Measurements from ENCODE around the gene SPSB1. TPM values are rescaled to one million over a fixed set of nuclear protein-coding genes. Genes with fewer than 3 reads are reported as not detected.

Gene SPSB1
- total and polyA plus RNA-seq, 2 experiments from 2014 or later = 2.4 to 6.8 TPM

DNA sequence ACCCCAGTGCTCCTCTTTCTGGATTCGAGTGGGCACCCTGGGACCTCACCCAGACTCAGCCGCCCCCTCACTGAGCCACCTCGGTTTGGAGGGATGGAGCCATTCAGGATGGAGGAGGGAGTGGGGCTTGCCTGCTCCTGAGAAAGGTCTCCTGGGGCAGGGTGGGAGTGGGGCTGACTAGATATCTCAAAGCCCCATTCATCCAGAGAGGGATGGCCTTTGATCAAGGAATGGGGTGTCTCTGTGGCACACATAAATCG lies 10.1 kb upstream of the SPSB1 start:
- TF ChIP-seq, protein P1, sequence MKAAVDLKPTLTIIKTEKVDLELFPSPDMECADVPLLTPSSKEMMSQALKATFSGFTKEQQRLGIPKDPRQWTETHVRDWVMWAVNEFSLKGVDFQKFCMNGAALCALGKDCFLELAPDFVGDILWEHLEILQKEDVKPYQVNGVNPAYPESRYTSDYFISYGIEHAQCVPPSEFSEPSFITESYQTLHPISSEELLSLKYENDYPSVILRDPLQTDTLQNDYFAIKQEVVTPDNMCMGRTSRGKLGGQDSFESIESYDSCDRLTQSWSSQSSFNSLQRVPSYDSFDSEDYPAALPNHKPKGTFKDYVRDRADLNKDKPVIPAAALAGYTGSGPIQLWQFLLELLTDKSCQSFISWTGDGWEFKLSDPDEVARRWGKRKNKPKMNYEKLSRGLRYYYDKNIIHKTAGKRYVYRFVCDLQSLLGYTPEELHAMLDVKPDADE (IDR thresholded peaks at IDR 0.05) = no peak
- TF ChIP-seq EZH2 (IDR thresholded peaks at IDR 0.05; ENCODE audit: low read depth, unreplicated experiment) (no peak), ZNF331 (CRISPR knock-in tag; IDR thresholded peaks at IDR 0.05; ENCODE audit: low read depth) (no peak), NANOG (IDR thresholded peaks at IDR 0.05; ENCODE audit: borderline replicate concordance) (no peak)
- TF ChIP-seq, protein P2, sequence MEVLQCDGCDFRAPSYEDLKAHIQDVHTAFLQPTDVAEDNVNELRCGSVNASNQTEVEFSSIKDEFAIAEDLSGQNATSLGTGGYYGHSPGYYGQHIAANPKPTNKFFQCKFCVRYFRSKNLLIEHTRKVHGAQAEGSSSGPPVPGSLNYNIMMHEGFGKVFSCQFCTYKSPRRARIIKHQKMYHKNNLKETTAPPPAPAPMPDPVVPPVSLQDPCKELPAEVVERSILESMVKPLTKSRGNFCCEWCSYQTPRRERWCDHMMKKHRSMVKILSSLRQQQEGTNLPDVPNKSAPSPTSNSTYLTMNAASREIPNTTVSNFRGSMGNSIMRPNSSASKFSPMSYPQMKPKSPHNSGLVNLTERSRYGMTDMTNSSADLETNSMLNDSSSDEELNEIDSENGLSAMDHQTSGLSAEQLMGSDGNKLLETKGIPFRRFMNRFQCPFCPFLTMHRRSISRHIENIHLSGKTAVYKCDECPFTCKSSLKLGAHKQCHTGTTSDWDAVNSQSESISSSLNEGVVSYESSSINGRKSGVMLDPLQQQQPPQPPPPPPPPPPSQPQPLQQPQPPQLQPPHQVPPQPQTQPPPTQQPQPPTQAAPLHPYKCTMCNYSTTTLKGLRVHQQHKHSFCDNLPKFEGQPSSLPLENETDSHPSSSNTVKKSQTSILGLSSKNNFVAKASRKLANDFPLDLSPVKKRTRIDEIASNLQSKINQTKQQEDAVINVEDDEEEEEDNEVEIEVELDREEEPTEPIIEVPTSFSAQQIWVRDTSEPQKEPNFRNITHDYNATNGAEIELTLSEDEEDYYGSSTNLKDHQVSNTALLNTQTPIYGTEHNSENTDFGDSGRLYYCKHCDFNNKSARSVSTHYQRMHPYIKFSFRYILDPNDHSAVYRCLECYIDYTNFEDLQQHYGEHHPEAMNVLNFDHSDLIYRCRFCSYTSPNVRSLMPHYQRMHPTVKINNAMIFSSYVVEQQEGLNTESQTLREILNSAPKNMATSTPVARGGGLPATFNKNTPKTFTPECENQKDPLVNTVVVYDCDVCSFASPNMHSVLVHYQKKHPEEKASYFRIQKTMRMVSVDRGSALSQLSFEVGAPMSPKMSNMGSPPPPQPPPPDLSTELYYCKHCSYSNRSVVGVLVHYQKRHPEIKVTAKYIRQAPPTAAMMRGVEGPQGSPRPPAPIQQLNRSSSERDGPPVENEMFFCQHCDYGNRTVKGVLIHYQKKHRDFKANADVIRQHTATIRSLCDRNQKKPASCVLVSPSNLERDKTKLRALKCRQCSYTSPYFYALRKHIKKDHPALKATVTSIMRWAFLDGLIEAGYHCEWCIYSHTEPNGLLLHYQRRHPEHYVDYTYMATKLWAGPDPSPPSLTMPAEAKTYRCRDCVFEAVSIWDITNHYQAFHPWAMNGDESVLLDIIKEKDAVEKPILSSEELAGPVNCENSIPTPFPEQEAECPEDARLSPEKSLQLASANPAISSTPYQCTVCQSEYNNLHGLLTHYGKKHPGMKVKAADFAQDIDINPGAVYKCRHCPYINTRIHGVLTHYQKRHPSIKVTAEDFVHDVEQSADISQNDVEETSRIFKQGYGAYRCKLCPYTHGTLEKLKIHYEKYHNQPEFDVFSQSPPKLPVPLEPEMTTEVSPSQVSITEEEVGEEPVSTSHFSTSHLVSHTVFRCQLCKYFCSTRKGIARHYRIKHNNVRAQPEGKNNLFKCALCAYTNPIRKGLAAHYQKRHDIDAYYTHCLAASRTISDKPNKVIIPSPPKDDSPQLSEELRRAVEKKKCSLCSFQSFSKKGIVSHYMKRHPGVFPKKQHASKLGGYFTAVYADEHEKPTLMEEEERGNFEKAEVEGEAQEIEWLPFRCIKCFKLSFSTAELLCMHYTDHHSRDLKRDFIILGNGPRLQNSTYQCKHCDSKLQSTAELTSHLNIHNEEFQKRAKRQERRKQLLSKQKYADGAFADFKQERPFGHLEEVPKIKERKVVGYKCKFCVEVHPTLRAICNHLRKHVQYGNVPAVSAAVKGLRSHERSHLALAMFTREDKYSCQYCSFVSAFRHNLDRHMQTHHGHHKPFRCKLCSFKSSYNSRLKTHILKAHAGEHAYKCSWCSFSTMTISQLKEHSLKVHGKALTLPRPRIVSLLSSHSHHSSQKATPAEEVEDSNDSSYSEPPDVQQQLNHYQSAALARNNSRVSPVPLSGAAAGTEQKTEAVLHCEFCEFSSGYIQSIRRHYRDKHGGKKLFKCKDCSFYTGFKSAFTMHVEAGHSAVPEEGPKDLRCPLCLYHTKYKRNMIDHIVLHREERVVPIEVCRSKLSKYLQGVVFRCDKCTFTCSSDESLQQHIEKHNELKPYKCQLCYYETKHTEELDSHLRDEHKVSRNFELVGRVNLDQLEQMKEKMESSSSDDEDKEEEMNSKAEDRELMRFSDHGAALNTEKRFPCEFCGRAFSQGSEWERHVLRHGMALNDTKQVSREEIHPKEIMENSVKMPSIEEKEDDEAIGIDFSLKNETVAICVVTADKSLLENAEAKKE (CRISPR knock-in tag; IDR thresholded peaks at IDR 0.05) = no peak
- ATAC-seq = no peak
- no peaks in the 10 kb centered on the region for H3F3A ChIP-seq (replicated peaks; ENCODE audit: low read depth)

DNA sequence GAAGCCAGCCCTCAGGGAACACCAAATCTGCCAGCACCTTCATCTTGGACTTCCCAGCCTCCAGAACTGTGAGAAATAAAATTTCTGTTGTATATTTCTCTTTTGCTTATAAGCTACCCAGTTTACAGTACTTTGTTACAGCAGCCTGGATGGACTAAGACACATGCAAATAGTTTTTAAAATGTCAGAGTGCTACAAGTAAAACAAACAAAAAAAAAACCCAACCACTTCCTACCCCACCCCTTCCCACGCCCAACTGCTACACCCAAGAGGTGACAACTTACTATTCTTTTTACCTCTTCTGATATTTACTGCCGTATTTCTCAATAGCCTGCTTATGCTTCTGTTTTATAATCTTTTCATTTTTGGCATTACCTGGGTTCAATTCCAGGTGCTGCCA lies 8.6 kb upstream of the SPSB1 start:
- ATAC-seq (no peak), DNase-seq (ENCODE audit: low spot score) (no peak)
- H3K4me3 ChIP-seq = no peak overlapping the region
- no peaks in the 10 kb centered on the region for H3K27me3 ChIP-seq (ENCODE audit: insufficient read depth)
- no peaks in the 10 kb centered on the region for H3K36me3 ChIP-seq (ENCODE audit: insufficient read depth)
- no peak overlapping the region for H3K27ac Mint-ChIP-seq
- peaks cover 14% of the 10 kb centered on the region for H3K4me1 Mint-ChIP-seq
- no peaks in the 10 kb centered on the region for H3F3A ChIP-seq (replicated peaks; ENCODE audit: low read depth)
- H3K9me2 ChIP-seq (ENCODE audit: insufficient read depth) = no peaks in the 10 kb centered on the region
- H3K27me3 Mint-ChIP-seq (ENCODE audit: insufficient read depth, low read depth, poor library complexity) = peaks cover 3% of the 10 kb centered on the region
- peaks cover 33% of the 10 kb centered on the region for H3K9me3 Mint-ChIP-seq
- H3K4me1 ChIP-seq (ENCODE audit: insufficient read depth) = peaks cover 6% of the 10 kb centered on the region; the same call in 1 of the 2 replicates
- H3K79me2 ChIP-seq (replicated peaks; ENCODE audit: insufficient read depth) = no peaks in the 10 kb centered on the region
- peaks cover 3% of the 10 kb centered on the region; the same call in 1 of the 3 replicates for H3K36me3 Mint-ChIP-seq (ENCODE audit: low read depth)
- H4K20me1 ChIP-seq (replicated peaks; ENCODE audit: insufficient read depth) = no peaks in the 10 kb centered on the region
- H3K27ac ChIP-seq (ENCODE audit: low read depth) = no peak overlapping the region
- no peak overlapping the region for H2AFZ ChIP-seq
- no peak overlapping the region for H3K4me2 ChIP-seq
- H3K4me3 Mint-ChIP-seq = no peak overlapping the region
- TF ChIP-seq NANOG (IDR thresholded peaks at IDR 0.05; ENCODE audit: borderline replicate concordance) (no peak), POLR2AphosphoS5 (IDR thresholded peaks at IDR 0.05; ENCODE audit: low read depth) (no peak), ZNF331 (CRISPR knock-in tag; IDR thresholded peaks at IDR 0.05; ENCODE audit: low read depth) (no peak), ZNF114 (CRISPR knock-in tag; IDR thresholded peaks at IDR 0.05) (no peak)

More for the DNA sequence above, 10.1 kb upstream of the SPSB1 start:
- Mint-ChIP-seq H3K36me3 (ENCODE audit: low read depth) (no peaks in the 10 kb centered on the region), H3K27ac (no peak overlapping the region), H3K9me3 (peaks cover 21% of the 10 kb centered on the region), H3K4me1 (peaks cover 19% of the 10 kb centered on the region), H3K27me3 (ENCODE audit: insufficient read depth, low read depth, poor library complexity) (peaks cover 3% of the 10 kb centered on the region), H3K4me3 (no peak overlapping the region)
- Histone ChIP-seq H3K4me2 (no peak overlapping the region), H3K27me3 (ENCODE audit: insufficient read depth) (no peaks in the 10 kb centered on the region), H3K79me2 (replicated peaks; ENCODE audit: insufficient read depth) (no peaks in the 10 kb centered on the region), H2AFZ (no peak overlapping the region), H4K20me1 (replicated peaks; ENCODE audit: insufficient read depth) (no peaks in the 10 kb centered on the region), H3K36me3 (ENCODE audit: insufficient read depth) (no peaks in the 10 kb centered on the region), H3K4me3 (no peak overlapping the region), H3K4me1 (ENCODE audit: insufficient read depth) (peaks cover 6% of the 10 kb centered on the region; the same call in 1 of the 2 replicates), H3K9me2 (ENCODE audit: insufficient read depth) (no peaks in the 10 kb centered on the region), H3K27ac (ENCODE audit: low read depth) (no peak overlapping the region)
- DNase-seq (ENCODE audit: low spot score) = no peak

Data from GM23338 (cell line).